BLaER1 treated with 17β-estradiol and CSF1 and Interleukin-3, amounts not matched to agents 10 nM and 100 nM (cell line): ENCODE measurements around the gene ASIC3.

Experiments
- H3K27ac ChIP-seq, 11 experiments: shearing (Covaris generic); formaldehyde crosslinking; 2 replicates each; pipeline ENCODE4 v1.8.1; 2022
- H3K27me3 ChIP-seq, 11 experiments: shearing (Covaris generic); formaldehyde crosslinking; 2 replicates each; pipeline ENCODE4 v1.8.1; 2022
- H3K36me3 ChIP-seq, 11 experiments: shearing (Covaris generic); formaldehyde crosslinking; 2 replicates each; pipeline ENCODE4 v1.8.1; 2022
- H3K4me1 ChIP-seq, 10 experiments: shearing (Covaris generic); formaldehyde crosslinking; 2 replicates each; pipeline ENCODE4 v1.8.1; 2022
- H3K4me2 ChIP-seq, 11 experiments: shearing (Covaris generic); formaldehyde crosslinking; 2 replicates each; pipeline ENCODE4 v1.8.1; 2022
- H3K4me3 ChIP-seq, 10 experiments: shearing (Covaris generic); formaldehyde crosslinking; 2 replicates each; pipeline ENCODE4 v1.8.1; 2022
- H3K9ac ChIP-seq, 11 experiments: shearing (Covaris generic); formaldehyde crosslinking; 2 replicates each; pipeline ENCODE4 v1.8.1; 2022
- H3K9me3 ChIP-seq, 11 experiments: shearing (Covaris generic); formaldehyde crosslinking; replicated peaks in 1 of 11; 2 replicates each; pipeline ENCODE4 v1.8.1; 2022
- H4K20me1 ChIP-seq, 11 experiments: shearing (Covaris generic); formaldehyde crosslinking; 2 replicates each; pipeline ENCODE4 v1.8.1; 2022
- Cebpa-rat ChIP-seq, 11 experiments: shearing (Covaris generic); IDR thresholded peaks; 2 replicates each; pipeline ENCODE4 v1.8.1; 2022

Gene ASIC3

GRCh38 chr7:151032936-151033863 lies 15.1 kb upstream of the ASIC3 start:
- Histone ChIP-seq H3K9ac (peak overlapping the region in 5 of 11 experiments; percentile 0 to 36 (median 1); a peak in 5 of 22 replicates), H3K4me1 (peaks cover 17 to 42% (median 21%) of the 10 kb centered on the region in 10 experiments), H3K9me3 (no peaks in the 10 kb centered on the region), H3K36me3 (peaks cover 27 to 52% (median 38%) of the 10 kb centered on the region in 11 experiments; a peak in 21 of 22 replicates), H3K27me3 (no peaks in the 10 kb centered on the region), H3K4me3 (no peak overlapping the region), H3K27ac (0 out of 22 replicates have a peak overlapping the region, but pooled peaks of 1 of the 11 experiments have one; percentile 20), H3K4me2 (peak overlapping the region in 3 of 11 experiments; percentile 9 to 41 (median 40); a peak in 5 of 22 replicates), H4K20me1 (peaks cover 0 to 32% (median 0%) of the 10 kb centered on the region in 11 experiments; a peak in 6 of 22 replicates)
- TF ChIP-seq Cebpa-rat (IDR thresholded peaks at IDR 0.05) = no peak

- H3K27ac ChIP-seq = 0 out of 22 replicates have a peak overlapping the region, but pooled peaks of 1 of the 11 experiments have one; percentile 20
- no peak for TF ChIP-seq Cebpa-rat (IDR thresholded peaks at IDR 0.05)
- H3K4me1 ChIP-seq = peaks cover 22 to 48% (median 26%) of the 10 kb centered on the region in 10 experiments
- peak overlapping the region in 2 of 11 experiments; percentile 15 to 36; a peak in 3 of 22 replicates for H3K9ac ChIP-seq
- peak overlapping the region in 2 of 11 experiments; percentile 40 to 41; a peak in 2 of 22 replicates for H3K4me2 ChIP-seq
- no peak overlapping the region for H3K4me3 ChIP-seq
- no peaks in the 10 kb centered on the region for H3K9me3 ChIP-seq
- peaks cover 0 to 37% (median 3%) of the 10 kb centered on the region in 11 experiments; a peak in 8 of 22 replicates for H4K20me1 ChIP-seq
- no peaks in the 10 kb centered on the region for H3K27me3 ChIP-seq
- peaks cover 27 to 52% (median 38%) of the 10 kb centered on the region in 11 experiments; a peak in 21 of 22 replicates for H3K36me3 ChIP-seq
These were observed 14.5 kb upstream of the ASIC3 start for GRCh38 chr7:151033864-151034249.

DNA sequence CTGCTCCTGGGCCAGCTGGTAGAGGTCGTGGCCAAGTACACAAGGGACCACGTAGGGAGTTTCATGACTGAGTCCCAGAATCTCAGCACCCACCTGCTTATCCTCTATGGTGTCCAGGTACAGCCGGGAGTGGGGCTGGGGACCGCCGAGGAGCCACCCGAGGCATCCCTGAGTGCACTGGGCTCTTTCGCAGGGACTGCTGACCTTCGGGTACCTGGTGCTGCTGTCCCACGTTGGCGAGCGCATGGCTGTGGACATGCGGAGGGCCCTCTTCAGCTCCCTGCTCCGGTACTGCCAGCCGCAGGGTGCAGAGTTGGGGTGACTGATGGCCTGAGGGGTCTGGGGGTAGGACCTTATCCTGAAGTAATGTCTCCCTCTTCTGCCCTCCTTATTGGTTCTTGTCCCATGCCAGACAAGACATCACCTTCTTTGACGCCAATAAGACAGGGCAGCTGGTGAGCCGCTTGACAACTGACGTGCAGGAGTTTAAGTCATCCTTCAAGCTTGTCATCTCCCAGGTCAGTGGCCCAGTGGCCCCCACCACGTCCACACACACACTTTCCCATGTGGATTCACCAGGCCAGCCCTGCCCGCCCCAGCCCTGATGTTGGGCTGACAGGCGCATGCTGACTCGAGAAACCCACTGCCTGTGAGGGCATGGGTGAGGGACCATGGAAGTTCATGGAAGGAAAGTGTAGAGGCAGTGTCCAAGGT lies 13.9 kb upstream of the ASIC3 start:
- peaks cover 22 to 48% (median 26%) of the 10 kb centered on the region in 10 experiments for H3K4me1 ChIP-seq
- H3K9me3 ChIP-seq = no peaks in the 10 kb centered on the region
- no peak overlapping the region for H3K27ac ChIP-seq
- H3K36me3 ChIP-seq = peaks cover 27 to 52% (median 38%) of the 10 kb centered on the region in 11 experiments; a peak in 21 of 22 replicates
- peaks cover 1 to 40% (median 6%) of the 10 kb centered on the region in 11 experiments; a peak in 13 of 22 replicates for H4K20me1 ChIP-seq
- TF ChIP-seq Cebpa-rat (IDR thresholded peaks at IDR 0.05) = no peak
- no peak overlapping the region for H3K4me3 ChIP-seq
- H3K9ac ChIP-seq = 0 out of 22 replicates have a peak overlapping the region, but pooled peaks of 1 of the 11 experiments have one; percentile 9
- no peak overlapping the region for H3K4me2 ChIP-seq
- H3K27me3 ChIP-seq = no peaks in the 10 kb centered on the region

DNA sequence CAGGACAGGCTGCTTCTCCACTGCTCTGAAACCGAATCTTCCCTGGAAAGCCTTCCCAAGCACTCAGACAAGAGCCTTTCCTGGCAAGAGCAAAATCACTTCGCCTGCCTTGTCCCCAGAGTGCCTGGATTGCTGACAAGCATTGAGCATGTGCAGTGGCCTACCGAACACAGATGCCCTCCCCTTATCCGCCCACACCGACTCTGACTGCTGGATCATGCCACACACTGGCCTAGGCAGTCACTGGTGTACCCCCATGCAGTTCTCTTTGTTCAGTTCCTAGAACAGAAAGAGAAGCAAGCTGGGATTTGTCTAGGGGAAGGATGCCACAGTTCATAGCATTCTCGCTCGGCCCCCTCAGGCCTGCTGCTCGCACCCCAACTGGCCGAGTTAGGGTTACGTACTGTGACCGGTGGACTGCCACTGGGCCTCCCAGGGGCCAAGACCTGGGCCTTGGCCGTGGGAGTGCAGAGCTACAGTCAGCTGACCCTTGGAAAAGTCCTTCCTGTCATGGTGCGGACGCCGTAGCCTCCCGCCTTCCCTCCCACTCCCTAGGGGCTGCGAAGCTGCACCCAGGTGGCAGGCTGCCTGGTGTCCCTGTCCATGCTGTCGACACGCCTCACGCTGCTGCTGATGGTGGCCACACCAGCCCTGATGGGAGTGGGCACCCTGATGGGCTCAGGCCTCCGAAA lies 13.2 kb upstream of the ASIC3 start:
- no peak overlapping the region; a peak in 1 of 22 replicates for H3K9ac ChIP-seq
- peaks cover 27 to 52% (median 38%) of the 10 kb centered on the region in 11 experiments; a peak in 21 of 22 replicates for H3K36me3 ChIP-seq
- no peak for TF ChIP-seq Cebpa-rat (IDR thresholded peaks at IDR 0.05)
- no peak overlapping the region for H3K4me3 ChIP-seq
- peaks cover 25 to 48% (median 26%) of the 10 kb centered on the region in 10 experiments for H3K4me1 ChIP-seq
- H3K27ac ChIP-seq = no peak overlapping the region
- H3K27me3 ChIP-seq = no peaks in the 10 kb centered on the region
- H4K20me1 ChIP-seq = peaks cover 4 to 47% (median 12%) of the 10 kb centered on the region in 11 experiments; a peak in 15 of 22 replicates
- no peaks in the 10 kb centered on the region for H3K9me3 ChIP-seq
- no peak overlapping the region for H3K4me2 ChIP-seq

DNA sequence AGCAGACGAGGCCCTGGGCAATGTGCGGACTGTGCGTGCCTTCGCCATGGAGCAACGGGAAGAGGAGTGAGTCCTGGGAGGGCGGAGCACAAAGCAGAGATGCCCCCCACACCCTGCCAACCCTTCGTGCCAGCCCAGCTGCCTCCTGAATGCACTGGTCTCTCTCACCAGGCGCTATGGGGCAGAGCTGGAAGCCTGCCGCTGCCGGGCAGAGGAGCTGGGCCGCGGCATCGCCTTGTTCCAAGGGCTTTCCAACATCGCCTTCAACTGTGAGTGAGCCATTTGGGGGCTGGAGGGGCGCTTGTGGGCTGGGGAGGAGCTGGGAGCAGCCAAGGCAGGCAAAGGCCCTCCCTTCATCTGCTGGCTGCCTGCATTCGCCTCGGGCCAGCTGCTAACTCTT lies 12.4 kb upstream of the ASIC3 start:
- Histone ChIP-seq H4K20me1 (peaks cover 4 to 54% (median 12%) of the 10 kb centered on the region in 11 experiments; a peak in 15 of 22 replicates), H3K9ac (no peak overlapping the region), H3K27ac (no peak overlapping the region), H3K27me3 (no peaks in the 10 kb centered on the region), H3K9me3 (no peaks in the 10 kb centered on the region), H3K4me1 (peaks cover 29 to 53% (median 32%) of the 10 kb centered on the region in 10 experiments), H3K4me2 (no peak overlapping the region), H3K4me3 (no peak overlapping the region), H3K36me3 (peaks cover 27 to 52% (median 38%) of the 10 kb centered on the region in 11 experiments; a peak in 21 of 22 replicates)
- no peak for TF ChIP-seq Cebpa-rat (IDR thresholded peaks at IDR 0.05)

DNA sequence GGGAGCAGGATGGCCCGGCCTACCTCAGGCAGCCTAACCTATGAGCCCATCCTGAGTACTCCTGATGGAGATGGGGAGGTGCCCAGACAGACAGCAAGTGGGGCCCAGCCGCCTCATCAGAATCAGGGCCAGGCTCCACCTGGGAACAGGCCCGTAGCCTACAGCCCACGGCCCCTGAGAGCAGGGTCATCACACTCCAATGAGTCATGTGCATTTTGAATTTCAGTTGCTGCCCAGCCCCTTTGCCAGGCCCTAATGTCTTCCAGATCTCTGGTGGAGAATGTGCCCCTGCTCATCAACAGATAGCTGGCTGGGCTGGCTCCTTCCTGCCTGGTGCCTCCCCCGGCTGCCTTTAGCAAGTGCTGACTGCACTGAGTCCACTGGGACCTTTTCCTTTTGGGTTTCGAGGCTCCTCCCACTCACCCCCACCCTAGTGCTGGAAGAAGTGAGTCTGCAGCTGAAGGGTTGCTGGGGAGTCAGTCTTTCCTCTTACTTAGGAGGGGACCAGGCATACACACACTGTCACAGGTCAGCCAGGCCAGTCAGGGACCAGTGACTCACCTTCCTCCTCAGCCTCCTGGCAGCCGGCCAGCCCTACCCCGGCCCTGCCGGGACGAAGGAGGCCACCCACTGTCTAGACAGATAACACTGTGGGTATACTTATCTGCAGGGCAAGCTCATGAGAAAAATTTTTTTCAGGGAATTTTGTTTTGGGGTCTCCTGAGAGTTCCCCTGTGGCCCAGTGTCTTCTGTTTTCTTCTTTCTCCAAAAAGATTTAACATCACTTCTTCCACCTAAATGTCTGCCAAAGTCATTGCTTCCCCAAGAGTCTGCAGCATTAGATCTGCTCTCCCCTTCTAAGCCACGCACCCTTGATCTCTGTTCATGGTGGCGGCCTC lies 9.1 kb upstream of the ASIC3 start:
- peaks cover 4 to 42% (median 12%) of the 10 kb centered on the region in 11 experiments; a peak in 15 of 22 replicates for H4K20me1 ChIP-seq
- peak overlapping the region in 1 of 10 experiments; percentile 5; a peak in 1 of 20 replicates for H3K4me3 ChIP-seq

DNA sequence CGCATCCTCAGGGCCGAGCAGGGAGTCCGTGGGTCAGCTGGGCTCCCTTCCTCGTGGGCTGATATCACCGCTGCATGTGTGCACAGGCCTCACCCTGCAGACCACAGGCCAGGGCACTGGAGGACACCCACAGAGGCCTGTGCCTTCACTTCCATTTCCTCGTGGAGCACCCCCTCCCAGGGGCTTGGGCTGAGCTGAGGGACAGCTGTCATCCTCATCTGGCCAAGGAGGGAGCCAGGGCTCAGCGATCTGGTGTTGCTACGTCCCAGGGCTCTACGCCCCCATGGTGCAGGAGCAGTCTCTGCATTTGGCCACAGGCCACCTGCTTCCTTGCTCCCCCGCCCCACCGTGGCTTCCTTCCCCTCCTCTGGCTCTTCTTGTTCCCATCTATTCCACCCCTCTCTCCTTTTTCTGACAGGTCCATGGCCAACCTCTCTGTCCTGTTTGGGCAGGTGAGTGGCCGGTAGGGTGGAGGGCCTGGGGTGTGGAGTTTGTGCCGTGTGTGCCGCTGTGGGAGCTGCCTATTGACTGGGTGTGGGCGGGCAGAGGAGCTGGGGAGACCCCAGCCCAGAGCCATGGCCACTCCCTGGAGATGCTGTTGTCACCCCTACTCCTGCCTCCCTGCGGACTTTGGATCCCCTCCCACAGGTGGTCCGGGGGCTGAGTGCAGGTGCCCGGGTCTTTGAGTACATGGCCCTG lies 8.3 kb upstream of the ASIC3 start:
- H3K4me2 ChIP-seq = peak overlapping the region; percentile 77 to 96 (median 88)
- H3K36me3 ChIP-seq = peaks cover 18 to 32% (median 23%) of the 10 kb centered on the region in 11 experiments; a peak in 21 of 22 replicates
- peak overlapping the region in 7 of 11 experiments; percentile 25 to 71 (median 35); a peak in 8 of 22 replicates for H3K9ac ChIP-seq
- H3K9me3 ChIP-seq = no peaks in the 10 kb centered on the region
- H4K20me1 ChIP-seq = peaks cover 4 to 34% (median 12%) of the 10 kb centered on the region in 11 experiments; a peak in 14 of 22 replicates
- H3K4me1 ChIP-seq = peaks cover 28 to 35% (median 32%) of the 10 kb centered on the region in 10 experiments
- no peak for TF ChIP-seq Cebpa-rat (IDR thresholded peaks at IDR 0.05)
- peak overlapping the region in 7 of 11 experiments; percentile 6 to 76 (median 51); a peak in 13 of 22 replicates for H3K27ac ChIP-seq
- H3K4me3 ChIP-seq = no peak overlapping the region
- no peaks in the 10 kb centered on the region for H3K27me3 ChIP-seq

More for the DNA sequence above, 9.1 kb upstream of the ASIC3 start:
- Histone ChIP-seq H3K4me1 (peaks cover 28 to 40% (median 32%) of the 10 kb centered on the region in 10 experiments), H3K36me3 (peaks cover 26 to 35% (median 31%) of the 10 kb centered on the region in 11 experiments; a peak in 21 of 22 replicates), H3K27me3 (no peaks in the 10 kb centered on the region), H3K4me2 (peak overlapping the region; percentile 77 to 96 (median 88)), H3K9me3 (no peaks in the 10 kb centered on the region), H3K27ac (peak overlapping the region; percentile 19 to 76 (median 61); a peak in 21 of 22 replicates), H3K9ac (peak overlapping the region; percentile 27 to 71 (median 61); a peak in 21 of 22 replicates)
- TF ChIP-seq Cebpa-rat (IDR thresholded peaks at IDR 0.05) = no peak
